GM21529 (cell line): ENCODE data around the gene INPP5D.
"Not testable (repeated sequence)": the region's sequence is repeated elsewhere in the genome, so short reads cannot be mapped to it uniquely, and the experiment has no call there.

Experiments
- ATAC-seq: cut with Tn5 transposase; IDR thresholded peaks from one replicate; pipeline ENCODE4 v1.9.1; 2021; ENCODE audit not compliant: unreplicated experiment

INPP5D gene

GRCh38 chr2:233133239-233133638, 73.1 kb downstream of the INPP5D start:
- no peak for ATAC-seq

- no peak for ATAC-seq
Observed at GRCh38 chr2:233135421-233135820, 75.3 kb downstream of the INPP5D start.

GRCh38 chr2:233137040-233137439, 76.9 kb downstream of the INPP5D start:
- no peak for ATAC-seq

- ATAC-seq, result no peak
Observed at GRCh38 chr2:233140077-233140585, 80.0 kb downstream of the INPP5D start.

GRCh38 chr2:233140978-233141377, 80.8 kb downstream of the INPP5D start:
- ATAC-seq, result no peak

- no peak for ATAC-seq
Observed at GRCh38 chr2:233141901-233142300, 81.8 kb downstream of the INPP5D start.

GRCh38 chr2:233142355-233142897, 82.3 kb downstream of the INPP5D start:
- peak; percentile 84 for ATAC-seq

- no peak for ATAC-seq
Observed at GRCh38 chr2:233143700-233144331, 83.7 kb downstream of the INPP5D start.

- ATAC-seq, result no peak
Observed at GRCh38 chr2:233145726-233146125, 85.6 kb downstream of the INPP5D start.

GRCh38 chr2:233146194-233146593, 86.1 kb downstream of the INPP5D start:
- ATAC-seq, result no peak

GRCh38 chr2:233147136-233147828, 87.1 kb downstream of the INPP5D start:
- ATAC-seq, result no peak

GRCh38 chr2:233147829-233148167, 87.7 kb downstream of the INPP5D start:
- ATAC-seq, result no peak

GRCh38 chr2:233148354-233148753, 88.2 kb downstream of the INPP5D start:
- ATAC-seq, result no peak

- ATAC-seq, result no peak
Observed at GRCh38 chr2:233152541-233152940, 92.4 kb downstream of the INPP5D start.

GRCh38 chr2:233153146-233153798, 93.1 kb downstream of the INPP5D start:
- ATAC-seq, result no peak

GRCh38 chr2:233156001-233156400, 95.9 kb downstream of the INPP5D start:
- no peak for ATAC-seq

- ATAC-seq, result not testable (repeated sequence)
Observed at GRCh38 chr2:233156461-233156860, 96.3 kb downstream of the INPP5D start.

- ATAC-seq, result no peak
Observed at GRCh38 chr2:233161730-233162129, 101.6 kb downstream of the INPP5D start.

GRCh38 chr2:233162770-233163169, 102.6 kb downstream of the INPP5D start:
- ATAC-seq, result no peak

GRCh38 chr2:233163486-233164103, 103.5 kb downstream of the INPP5D start:
- ATAC-seq, result no peak

GRCh38 chr2:233164128-233164635, 104.0 kb downstream of the INPP5D start:
- no peak for ATAC-seq
